ENCODE results near the gene DNASE1L3.

DNASE1L3 gene

DNA sequence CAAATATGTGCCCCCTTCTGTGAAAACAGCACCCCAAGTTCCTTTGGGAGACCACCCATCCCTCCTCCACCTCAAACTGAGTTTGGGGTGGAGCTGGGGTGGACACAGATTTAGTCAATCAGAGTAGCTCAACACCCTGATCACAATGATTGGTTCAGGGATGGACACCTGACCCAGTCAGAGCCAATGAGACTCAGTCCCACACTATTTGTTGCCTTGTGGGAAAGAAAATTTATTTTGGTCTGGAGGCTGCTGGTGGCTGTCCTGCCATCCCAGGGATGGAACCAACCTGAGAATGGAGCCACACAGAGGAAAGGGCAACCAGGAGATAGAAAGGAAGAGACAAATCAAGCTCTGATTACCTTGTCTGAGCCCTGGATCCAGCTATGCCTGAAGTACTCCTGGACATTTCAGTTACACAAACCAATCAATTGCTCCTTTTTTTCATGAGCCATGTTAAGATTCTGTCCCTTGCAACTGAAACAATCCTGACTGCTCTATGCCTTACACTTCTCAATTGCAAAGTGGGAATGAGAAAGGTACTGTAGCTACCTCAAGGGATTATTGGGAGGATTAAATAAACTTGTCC lies 10.6 kb downstream of the DNASE1L3 start:
- no peak for DNase-seq (ENCODE audit: low read depth)

DNA sequence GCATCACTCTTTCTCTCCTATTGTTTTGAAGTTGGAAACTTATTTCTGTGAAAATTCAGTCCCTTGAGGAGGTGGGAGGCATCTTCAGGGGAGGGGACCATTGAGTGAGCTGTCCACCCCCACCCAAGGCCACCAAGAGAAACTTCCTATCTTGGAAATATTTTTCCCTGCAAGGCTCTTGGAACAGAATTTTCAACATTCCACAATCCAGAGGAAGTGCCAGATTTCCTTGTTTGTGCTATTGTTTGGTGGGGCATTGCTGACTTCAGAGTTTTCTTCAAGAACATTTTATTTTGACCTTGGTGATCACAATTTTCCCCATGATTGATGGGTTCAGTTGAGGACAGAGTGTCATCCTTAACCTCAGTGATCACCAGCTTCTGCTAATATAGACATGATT lies 12.0 kb downstream of the DNASE1L3 start:
- no peak for DNase-seq (ENCODE audit: low read depth)

DNA sequence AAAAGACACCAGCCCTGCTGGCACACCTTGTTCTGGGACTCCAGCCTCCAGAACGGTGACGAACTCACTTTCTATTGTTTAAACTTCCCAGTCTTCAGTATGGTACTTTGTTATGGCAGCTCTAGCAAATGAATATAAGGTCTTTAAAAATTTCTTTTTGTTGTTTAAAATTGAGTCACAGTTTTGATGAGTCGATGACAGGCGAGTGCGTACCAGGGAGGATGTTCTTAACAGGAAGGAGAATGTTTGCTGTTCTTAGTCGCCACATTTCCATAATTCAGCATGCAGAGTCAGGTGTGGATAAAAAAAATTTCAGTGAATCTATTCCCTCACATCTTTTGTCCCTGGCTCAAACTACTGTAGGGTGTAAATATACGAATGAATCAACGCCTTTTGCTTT lies 12.4 kb downstream of the DNASE1L3 start:
- no peak for DNase-seq (ENCODE audit: low read depth)

DNA sequence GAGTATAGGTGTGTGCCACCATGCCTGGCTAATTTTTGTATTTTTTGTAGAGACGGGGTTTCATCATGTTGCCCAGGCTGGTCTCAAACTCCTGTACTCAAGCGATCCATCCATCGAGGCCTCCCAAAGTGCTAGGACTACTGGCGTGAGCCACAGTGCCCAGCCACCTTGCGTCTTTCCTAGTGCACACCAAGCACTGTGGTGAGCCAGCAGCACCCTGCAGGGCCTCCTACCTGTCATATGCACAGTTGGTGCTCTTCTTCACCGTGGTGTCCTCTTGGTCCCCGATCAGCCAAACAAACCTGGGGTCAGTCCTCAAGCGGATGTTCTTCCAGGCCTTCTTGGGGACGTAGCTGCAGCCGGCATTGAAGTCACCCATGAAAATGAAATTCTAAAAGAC lies 13.2 kb downstream of the DNASE1L3 start:
- no peak for DNase-seq (ENCODE audit: low read depth)

DNA sequence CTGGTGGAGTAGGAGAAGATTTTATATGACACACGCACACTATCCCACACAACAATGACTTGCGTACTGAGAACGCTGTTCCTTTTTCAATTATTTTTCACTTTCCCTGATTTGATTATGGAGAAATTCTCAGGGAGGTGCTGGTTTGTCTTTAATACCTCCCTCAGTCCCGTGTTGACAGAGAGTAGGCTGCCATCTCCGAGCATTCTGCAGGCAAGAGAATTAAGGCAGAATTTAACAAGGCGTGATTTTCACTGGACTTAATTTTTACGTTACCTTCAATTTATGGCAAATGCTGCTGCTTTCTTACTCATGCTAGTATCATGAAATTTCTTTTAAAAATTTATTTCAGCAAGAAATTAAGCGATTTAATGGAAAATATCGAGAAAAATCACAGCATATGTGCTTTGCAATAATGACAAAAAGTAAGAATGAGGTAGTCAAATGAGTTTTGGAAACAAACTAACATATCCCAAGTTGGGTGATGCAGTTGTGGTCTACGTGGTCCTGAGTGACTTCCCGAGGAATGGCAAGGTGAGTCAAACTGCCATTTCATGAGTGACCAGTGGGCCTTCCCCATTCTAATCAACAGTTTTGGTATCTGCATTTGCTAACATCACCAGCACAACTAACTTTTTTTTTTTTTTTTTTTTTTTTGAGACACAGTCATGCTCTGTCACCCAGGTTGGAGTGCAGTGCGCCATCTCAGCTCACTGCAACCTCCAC lies 16.9 kb downstream of the DNASE1L3 start:
- no peak for DNase-seq (ENCODE audit: low read depth)

DNA sequence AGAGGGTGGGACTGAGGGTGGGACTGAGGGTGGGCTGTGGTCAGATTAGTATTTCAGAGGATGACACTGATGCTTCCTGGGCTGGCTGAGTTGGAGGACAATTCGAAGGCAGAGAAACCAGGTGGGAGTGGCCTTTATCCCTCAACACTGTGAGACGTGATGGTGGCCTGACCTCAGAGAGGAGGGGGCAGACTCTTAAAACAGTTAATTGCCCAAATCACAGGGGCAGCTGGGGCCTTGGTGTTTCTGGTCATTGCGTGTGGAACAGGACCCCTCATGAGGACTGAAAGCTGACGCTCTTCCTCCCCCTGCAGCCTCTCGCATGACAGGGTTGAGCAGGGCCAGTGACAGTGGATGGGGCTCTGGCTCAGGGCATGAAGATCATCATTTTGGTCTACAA lies 18.7 kb downstream of the DNASE1L3 start:
- no peak for DNase-seq (ENCODE audit: low read depth)

DNA sequence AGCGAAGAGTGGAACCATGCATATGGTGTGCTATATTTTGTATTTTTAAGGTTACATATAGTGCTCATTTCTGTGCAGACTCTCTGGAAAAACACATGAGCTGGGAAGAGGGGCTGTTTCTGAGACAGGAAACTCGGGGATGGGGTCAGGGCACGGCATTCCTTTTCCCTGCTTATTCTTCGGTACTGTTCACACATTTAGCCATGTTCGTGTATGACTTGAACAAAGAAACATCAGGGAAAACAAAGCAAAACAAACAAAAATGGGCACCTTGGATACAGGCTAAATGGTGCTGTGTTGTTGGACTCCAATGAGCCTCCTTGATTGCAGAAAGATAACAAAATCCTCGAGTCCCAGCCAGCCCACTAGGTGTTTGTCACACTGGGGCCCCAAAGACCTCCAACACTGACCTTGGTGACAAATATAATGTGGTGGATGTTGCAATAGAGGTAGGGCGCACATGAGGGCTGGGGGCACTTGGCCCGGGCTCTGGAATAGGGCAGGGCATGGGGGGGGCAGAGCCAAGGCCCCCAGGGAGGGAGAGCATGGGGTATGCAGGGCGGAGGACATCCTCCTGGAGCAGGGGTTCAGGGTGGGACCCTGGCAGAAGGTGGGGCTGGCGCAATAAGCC lies 19.3 kb downstream of the DNASE1L3 start:
- no peak for DNase-seq (ENCODE audit: low read depth)

GRCh38 chr3:58190882-58191281 lies 19.9 kb downstream of the DNASE1L3 start:
- DNase-seq (ENCODE audit: low read depth): no peak

- DNase-seq (ENCODE audit: low read depth): no peak
Measured at GRCh38 chr3:58190291-58190690, 20.5 kb downstream of the DNASE1L3 start.

DNA sequence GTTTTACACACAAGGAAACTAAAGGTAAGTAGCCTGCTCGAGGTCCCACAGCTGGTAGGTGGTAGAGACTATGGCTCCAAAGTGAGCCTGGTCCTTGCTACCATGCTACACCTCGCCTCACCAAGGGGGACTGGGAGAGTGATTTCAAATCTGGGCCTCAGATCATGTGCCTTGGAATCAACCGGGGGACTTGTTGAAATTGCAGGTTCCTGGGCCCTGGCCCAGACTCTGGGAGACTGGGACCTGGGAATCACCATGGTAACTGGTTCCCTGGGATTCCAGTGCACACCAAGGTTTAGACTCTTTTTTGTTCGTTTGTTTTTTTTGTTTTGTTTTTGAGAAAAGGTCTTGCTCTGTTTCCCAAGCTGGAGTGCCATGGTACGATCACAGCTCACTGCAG lies 21.1 kb downstream of the DNASE1L3 start:
- DNase-seq (ENCODE audit: low read depth): no peak

DNA sequence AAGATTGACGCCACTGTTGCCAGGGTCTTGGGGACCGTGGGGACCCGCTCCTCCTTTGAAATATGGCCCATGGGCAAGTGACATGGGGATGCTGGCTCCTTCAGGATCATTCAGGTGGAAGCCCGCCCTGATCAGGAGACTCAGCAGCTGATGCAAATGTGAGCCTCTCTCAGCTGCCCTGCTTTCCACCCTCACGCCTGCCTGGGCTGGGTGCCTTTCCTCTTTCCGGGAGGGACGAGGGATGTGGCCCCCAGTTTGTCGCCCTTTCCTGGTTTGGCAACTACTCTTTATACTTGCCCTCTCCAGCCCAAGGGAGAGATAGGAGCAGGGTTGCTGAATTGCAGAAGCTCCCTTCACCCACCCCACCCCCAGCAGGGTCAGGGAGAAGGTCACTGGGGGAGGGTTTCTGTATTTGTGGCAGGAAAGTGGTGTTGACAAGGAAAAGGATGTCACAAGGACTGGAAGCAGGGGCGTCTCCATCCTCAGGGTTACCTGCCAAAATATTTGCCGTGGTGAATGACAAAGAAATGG lies 21.8 kb downstream of the DNASE1L3 start:
- no peak for DNase-seq (ENCODE audit: low read depth)

DNA sequence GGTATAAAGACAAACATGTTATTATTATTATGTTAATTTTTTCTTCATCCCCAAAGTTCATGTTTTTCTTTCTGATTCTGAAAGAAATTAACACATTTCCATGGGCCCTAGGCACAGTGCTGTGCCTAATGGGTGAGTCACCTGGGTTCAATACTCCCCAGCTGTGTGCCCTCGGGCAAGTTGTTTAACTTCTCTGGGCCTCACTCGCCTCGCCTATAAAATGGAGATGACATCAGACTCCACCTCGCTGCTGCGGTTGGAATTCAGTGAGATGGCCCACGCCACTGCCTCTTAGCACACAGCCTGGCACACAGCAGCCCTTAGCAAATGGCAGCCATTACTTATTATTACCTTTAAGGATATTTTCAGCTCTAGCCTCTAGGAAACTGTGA lies 22.6 kb downstream of the DNASE1L3 start:
- DNase-seq (ENCODE audit: low read depth): no peak

DNA sequence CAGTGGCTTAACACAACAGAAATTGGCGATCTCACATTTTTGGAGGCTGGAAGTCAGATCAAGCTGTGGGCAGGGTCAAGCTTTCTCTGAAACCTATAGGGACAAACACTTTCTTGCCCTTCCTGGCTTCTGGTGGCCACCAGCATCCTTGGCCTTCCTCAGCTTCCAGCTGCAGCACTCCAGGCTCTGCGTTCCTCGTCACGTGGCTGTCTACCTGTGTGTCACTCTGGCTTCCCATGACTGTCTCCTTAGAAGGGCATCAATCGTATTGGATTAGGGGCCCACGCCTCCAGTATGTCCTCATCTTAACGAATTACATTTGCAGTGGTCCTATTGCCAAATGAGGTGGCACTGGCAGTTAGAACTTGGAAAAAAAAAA lies 25.8 kb downstream of the DNASE1L3 start:
- DNase-seq (ENCODE audit: low read depth): no peak

DNA sequence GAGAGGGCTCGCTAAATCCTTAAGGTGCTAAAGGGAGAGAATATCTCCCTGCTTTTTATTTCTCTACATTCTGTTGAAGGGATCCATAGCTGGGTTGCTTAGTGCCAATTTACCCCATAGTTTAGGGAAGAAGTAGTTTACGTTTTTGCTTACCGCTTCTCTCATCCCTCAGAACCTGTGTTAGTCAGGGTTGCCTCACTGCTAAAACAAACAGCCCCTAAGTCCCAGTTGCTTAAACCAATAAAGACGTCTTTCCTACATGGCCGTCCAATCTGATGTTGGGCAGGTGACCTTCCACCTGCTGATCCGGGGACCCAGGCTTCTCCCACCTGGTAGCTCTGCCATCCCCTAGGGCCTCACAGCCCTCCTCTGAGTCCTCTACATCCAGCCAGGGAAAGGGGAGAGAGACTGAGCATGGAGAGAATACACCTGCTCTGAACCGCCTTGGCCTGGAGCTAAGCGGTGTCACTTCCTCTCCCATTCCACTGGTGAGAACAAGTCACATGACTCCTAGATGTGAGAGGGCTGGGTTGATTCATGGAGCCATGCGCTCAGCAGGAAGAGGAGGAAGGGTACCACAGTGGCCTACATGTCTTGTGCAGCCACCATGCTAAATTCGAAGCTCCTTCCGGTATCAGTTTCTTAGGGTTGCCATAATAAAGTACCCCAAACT lies 26.3 kb downstream of the DNASE1L3 start:
- DNase-seq (ENCODE audit: low read depth): no peak

GRCh38 chr3:58183891-58184290 lies 26.9 kb downstream of the DNASE1L3 start:
- DNase-seq (ENCODE audit: low read depth): no peak

- no peak for DNase-seq (ENCODE audit: low read depth)
Measured at GRCh38 chr3:58183221-58183620, 27.6 kb downstream of the DNASE1L3 start.

DNA sequence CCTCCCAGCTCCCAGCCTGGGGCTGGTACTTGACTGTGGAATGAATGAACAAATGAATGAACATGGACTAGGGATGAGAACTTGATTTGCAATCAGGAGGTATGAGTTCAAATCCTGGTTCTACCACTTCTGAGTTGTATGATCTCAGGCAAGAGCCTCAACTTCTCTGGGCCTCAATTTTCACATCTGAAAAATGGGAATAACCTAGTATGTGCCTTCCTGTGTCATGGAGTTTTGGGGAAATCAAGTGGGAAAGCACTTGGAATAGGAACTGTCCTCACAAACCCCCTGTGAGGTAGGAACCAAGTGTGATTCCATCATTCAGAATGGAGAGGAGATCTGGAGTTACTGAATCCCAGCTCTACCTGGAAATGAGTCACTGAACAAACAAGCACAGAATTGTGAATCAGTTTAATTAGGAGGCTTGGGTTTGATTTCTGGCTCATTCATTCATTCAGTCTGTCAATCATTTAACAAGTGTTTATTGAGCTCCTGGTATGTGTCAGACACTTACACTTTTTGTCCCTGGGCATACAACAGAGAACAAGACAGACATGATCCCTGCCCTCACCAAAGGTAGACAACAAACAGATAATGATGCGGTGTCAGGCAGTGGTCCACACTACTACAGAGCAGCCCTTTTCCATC lies 29.7 kb downstream of the DNASE1L3 start:
- no peak for DNase-seq (ENCODE audit: low read depth)

DNA sequence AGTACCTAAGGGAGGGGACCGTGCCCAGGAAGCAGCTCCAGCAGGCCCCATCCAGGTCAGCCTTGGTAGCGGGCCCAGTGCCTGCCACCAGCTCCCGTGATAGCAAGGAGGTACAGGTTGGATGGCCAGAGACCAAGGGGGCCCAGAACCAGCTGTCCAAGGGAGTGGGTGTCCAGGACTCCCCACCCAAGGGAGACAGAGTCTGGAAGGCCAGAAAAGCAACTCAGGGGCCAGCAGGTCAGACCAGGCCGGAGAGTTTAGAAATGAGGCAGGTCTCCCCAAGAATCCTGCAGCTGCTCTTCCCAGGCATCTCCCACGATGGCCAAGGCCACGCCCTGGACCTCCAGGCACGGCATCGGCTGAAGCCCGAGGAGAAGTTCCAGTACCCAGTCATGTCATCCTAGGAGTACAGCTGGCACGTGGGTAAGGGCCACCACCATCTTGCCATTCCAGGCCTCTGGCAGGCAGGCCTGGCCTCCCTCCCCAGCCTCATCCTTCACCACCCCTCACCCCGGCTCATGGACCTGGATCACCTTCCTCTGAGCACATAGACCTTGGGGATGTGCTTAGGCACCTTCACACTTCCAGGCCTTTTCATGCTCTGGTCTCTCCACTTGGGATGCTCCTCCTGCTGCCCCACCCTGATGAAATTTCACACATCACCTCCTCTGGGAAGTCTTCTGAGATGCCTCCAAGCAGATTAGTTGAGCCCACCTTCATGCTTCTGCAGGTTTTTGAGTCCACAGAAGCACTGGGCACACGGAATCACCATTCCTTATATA lies 30.5 kb downstream of the DNASE1L3 start:
- no peak for DNase-seq (ENCODE audit: low read depth)

- DNase-seq (ENCODE audit: low read depth): no peak
Measured at GRCh38 chr3:58179235-58180098, 31.3 kb downstream of the DNASE1L3 start.

DNA sequence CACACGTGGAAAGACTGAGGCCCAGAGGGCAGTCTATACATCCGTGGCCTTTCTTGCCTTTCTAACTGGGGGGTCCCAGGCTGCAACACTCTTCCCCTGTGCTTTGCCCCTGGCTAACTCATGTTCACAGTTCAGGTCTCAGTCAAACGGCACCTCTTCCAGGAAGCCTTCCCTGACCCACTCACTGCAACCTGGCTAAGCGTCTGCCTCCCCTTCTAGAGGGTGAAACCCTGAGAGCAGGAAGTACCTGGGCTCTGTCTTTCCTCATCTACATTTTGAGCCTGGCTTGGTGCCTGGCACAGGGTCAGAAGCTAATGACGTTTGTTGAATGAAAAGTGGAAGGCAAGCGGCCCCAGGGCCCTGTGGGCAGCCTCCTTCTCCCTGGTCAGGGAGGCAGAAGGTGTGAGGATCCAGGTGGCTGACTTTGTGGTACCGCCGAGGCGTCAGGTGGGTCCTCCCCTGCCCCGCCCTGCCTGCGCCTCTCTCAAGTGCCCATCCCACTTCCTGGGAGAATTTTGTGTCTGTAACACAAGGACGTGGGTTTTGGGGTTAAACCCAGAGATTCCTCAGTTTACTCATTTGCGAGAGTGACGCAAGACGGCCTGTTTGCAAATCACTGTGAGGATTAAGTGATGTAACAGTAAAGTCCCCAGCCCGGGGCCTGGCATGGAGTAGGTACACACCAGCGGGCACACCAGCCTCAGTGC lies 32.1 kb downstream of the DNASE1L3 start:
- DNase-seq (ENCODE audit: low read depth): no peak
